ENCODE results near the gene RANBP2.

The RANBP2 gene

GRCh38 chr2:108786008-108786353 is 66.7 kb downstream of the RANBP2 start:
- no peak for DNase-seq

GRCh38 chr2:108786354-108787215 is 67.3 kb downstream of the RANBP2 start, which contains the start of gene CCDC138:
Gene CCDC138, plus strand, starts transcription at chr2:108786771. Its CDS starts 52 bp downstream, at chr2:108786823.
- DNase-seq: peak; percentile 75

GRCh38 chr2:108787216-108787541 is 67.9 kb downstream of the RANBP2 start:
- no peak for DNase-seq

GRCh38 chr2:108803045-108803736 is 83.9 kb downstream of the RANBP2 start:
- no peak for DNase-seq

GRCh38 chr2:108805032-108805431 is 85.8 kb downstream of the RANBP2 start:
- DNase-seq: no peak

- DNase-seq: no peak
Observed at GRCh38 chr2:108805782-108806181, 86.5 kb downstream of the RANBP2 start.

GRCh38 chr2:108806371-108807113 is 87.3 kb downstream of the RANBP2 start:
- DNase-seq: no peak

- no peak for DNase-seq
Observed at GRCh38 chr2:108809936-108810335, 90.7 kb downstream of the RANBP2 start.

GRCh38 chr2:108810993-108811957 is 92.0 kb downstream of the RANBP2 start:
- DNase-seq: no peak

GRCh38 chr2:108813732-108814131 is 94.5 kb downstream of the RANBP2 start:
- no peak for DNase-seq

GRCh38 chr2:108820482-108820881 is 101.2 kb downstream of the RANBP2 start:
- no peak for DNase-seq

- no peak for DNase-seq
Observed at GRCh38 chr2:108823286-108823685, 104.0 kb downstream of the RANBP2 start.

GRCh38 chr2:108824316-108825070 is 105.2 kb downstream of the RANBP2 start:
- no peak for DNase-seq

- DNase-seq: no peak
Observed at GRCh38 chr2:108825254-108825653, 106.0 kb downstream of the RANBP2 start.

- no peak for DNase-seq
Observed at GRCh38 chr2:108825736-108826135, 106.5 kb downstream of the RANBP2 start.

GRCh38 chr2:108829578-108830310 is 110.5 kb downstream of the RANBP2 start:
- no peak for DNase-seq

- no peak for DNase-seq
Observed at GRCh38 chr2:108833219-108833618, 113.9 kb downstream of the RANBP2 start.

GRCh38 chr2:108834620-108835019 is 115.3 kb downstream of the RANBP2 start:
- DNase-seq: no peak

GRCh38 chr2:108835040-108835439 is 115.8 kb downstream of the RANBP2 start:
- DNase-seq: no peak
